ENCODE results near the gene PPP1R15B.
A peak's percentile ranks its signal among the peaks of the same experiment; 100 is the strongest.

Gene PPP1R15B

GRCh38 chr1:204411451-204412204 is at the start of gene PPP1R15B:
TSS of gene PPP1R15B (minus strand) at chr1:204411817. CDS start at chr1:204411411, 406 bp downstream.
- Histone ChIP-seq H3K9me3 (ENCODE audit: control insufficient read depth, insufficient read depth, low read length) (no peaks in the 10 kb centered on the region), H3K36me3 (ENCODE audit: insufficient read depth, low read length) (no peaks in the 10 kb centered on the region), H3K4me1 (ENCODE audit: insufficient read depth, low read length) (no peaks in the 10 kb centered on the region), H3K9ac (ENCODE audit: low read depth, low read length) (peak within 1 kb of the TSS; percentile 98)

- Histone ChIP-seq H3K4me1 (ENCODE audit: insufficient read depth, low read length) (peaks cover 7% of the 10 kb centered on the region), H3K9ac (ENCODE audit: low read depth, low read length) (no peak overlapping the region), H3K9me3 (ENCODE audit: control insufficient read depth, insufficient read depth, low read length) (no peaks in the 10 kb centered on the region), H3K36me3 (ENCODE audit: insufficient read depth, low read length) (no peaks in the 10 kb centered on the region; the same call in 1 of the 2 replicates)
These were observed 48.7 kb upstream of the PPP1R15B start for GRCh38 chr1:204460346-204460745.

GRCh38 chr1:204459706-204460105 is 48.1 kb upstream of the PPP1R15B start:
- H3K9ac ChIP-seq (ENCODE audit: low read depth, low read length) = no peak overlapping the region

GRCh38 chr1:204457666-204458065 is 46.0 kb upstream of the PPP1R15B start:
- no peaks in the 10 kb centered on the region for H3K9me3 ChIP-seq (ENCODE audit: control insufficient read depth, insufficient read depth, low read length)
- no peak overlapping the region for H3K9ac ChIP-seq (ENCODE audit: low read depth, low read length)
- no peaks in the 10 kb centered on the region for H3K36me3 ChIP-seq (ENCODE audit: insufficient read depth, low read length)
- H3K4me1 ChIP-seq (ENCODE audit: insufficient read depth, low read length) = peaks cover 23% of the 10 kb centered on the region

More at GRCh38 chr1:204459706-204460105, 48.1 kb upstream of the PPP1R15B start:
- Histone ChIP-seq H3K9me3 (ENCODE audit: control insufficient read depth, insufficient read depth, low read length) (no peaks in the 10 kb centered on the region), H3K36me3 (ENCODE audit: insufficient read depth, low read length) (no peaks in the 10 kb centered on the region; the same call in 1 of the 2 replicates), H3K4me1 (ENCODE audit: insufficient read depth, low read length) (peaks cover 10% of the 10 kb centered on the region)

GRCh38 chr1:204456826-204457442 is 45.3 kb upstream of the PPP1R15B start:
- Histone ChIP-seq H3K9me3 (ENCODE audit: control insufficient read depth, insufficient read depth, low read length) (no peaks in the 10 kb centered on the region), H3K4me1 (ENCODE audit: insufficient read depth, low read length) (peaks cover 23% of the 10 kb centered on the region), H3K36me3 (ENCODE audit: insufficient read depth, low read length) (no peaks in the 10 kb centered on the region), H3K9ac (ENCODE audit: low read depth, low read length) (no peak overlapping the region)

- H3K4me1 ChIP-seq (ENCODE audit: insufficient read depth, low read length) = peaks cover 24% of the 10 kb centered on the region
- H3K9me3 ChIP-seq (ENCODE audit: control insufficient read depth, insufficient read depth, low read length) = no peaks in the 10 kb centered on the region
- no peaks in the 10 kb centered on the region for H3K36me3 ChIP-seq (ENCODE audit: insufficient read depth, low read length)
- no peak overlapping the region for H3K9ac ChIP-seq (ENCODE audit: low read depth, low read length)
These were observed 44.2 kb upstream of the PPP1R15B start for GRCh38 chr1:204455831-204456145.

GRCh38 chr1:204455063-204455830 is 43.6 kb upstream of the PPP1R15B start:
- Histone ChIP-seq H3K4me1 (ENCODE audit: insufficient read depth, low read length) (peaks cover 29% of the 10 kb centered on the region), H3K36me3 (ENCODE audit: insufficient read depth, low read length) (no peaks in the 10 kb centered on the region), H3K9ac (ENCODE audit: low read depth, low read length) (peak overlapping the region; percentile 11; the same call in 1 of the 2 replicates), H3K9me3 (ENCODE audit: control insufficient read depth, insufficient read depth, low read length) (no peaks in the 10 kb centered on the region)

GRCh38 chr1:204454476-204454875 is 42.9 kb upstream of the PPP1R15B start:
- no peaks in the 10 kb centered on the region for H3K9me3 ChIP-seq (ENCODE audit: control insufficient read depth, insufficient read depth, low read length)
- H3K36me3 ChIP-seq (ENCODE audit: insufficient read depth, low read length) = no peaks in the 10 kb centered on the region
- peaks cover 34% of the 10 kb centered on the region for H3K4me1 ChIP-seq (ENCODE audit: insufficient read depth, low read length)
- H3K9ac ChIP-seq (ENCODE audit: low read depth, low read length) = peak overlapping the region; percentile 11; the same call in 1 of the 2 replicates

GRCh38 chr1:204453141-204453772 is 41.6 kb upstream of the PPP1R15B start:
- H3K9ac ChIP-seq (ENCODE audit: low read depth, low read length) = no peak overlapping the region
- H3K36me3 ChIP-seq (ENCODE audit: insufficient read depth, low read length) = no peaks in the 10 kb centered on the region
- H3K9me3 ChIP-seq (ENCODE audit: control insufficient read depth, insufficient read depth, low read length) = no peaks in the 10 kb centered on the region
- peaks cover 34% of the 10 kb centered on the region for H3K4me1 ChIP-seq (ENCODE audit: insufficient read depth, low read length)

- peaks cover 40% of the 10 kb centered on the region for H3K4me1 ChIP-seq (ENCODE audit: insufficient read depth, low read length)
These were observed 39.9 kb upstream of the PPP1R15B start for GRCh38 chr1:204451352-204452124.

GRCh38 chr1:204450461-204451257 is 39.0 kb upstream of the PPP1R15B start:
- Histone ChIP-seq H3K9ac (ENCODE audit: low read depth, low read length) (no peak overlapping the region), H3K4me1 (ENCODE audit: insufficient read depth, low read length) (peaks cover 37% of the 10 kb centered on the region), H3K36me3 (ENCODE audit: insufficient read depth, low read length) (no peaks in the 10 kb centered on the region), H3K9me3 (ENCODE audit: control insufficient read depth, insufficient read depth, low read length) (no peaks in the 10 kb centered on the region)

More at GRCh38 chr1:204451352-204452124, 39.9 kb upstream of the PPP1R15B start:
- Histone ChIP-seq H3K9me3 (ENCODE audit: control insufficient read depth, insufficient read depth, low read length) (no peaks in the 10 kb centered on the region), H3K9ac (ENCODE audit: low read depth, low read length) (no peak overlapping the region), H3K36me3 (ENCODE audit: insufficient read depth, low read length) (no peaks in the 10 kb centered on the region)

GRCh38 chr1:204449678-204450280 is 38.2 kb upstream of the PPP1R15B start:
- no peaks in the 10 kb centered on the region for H3K36me3 ChIP-seq (ENCODE audit: insufficient read depth, low read length)
- H3K9ac ChIP-seq (ENCODE audit: low read depth, low read length) = no peak overlapping the region
- H3K4me1 ChIP-seq (ENCODE audit: insufficient read depth, low read length) = peaks cover 31% of the 10 kb centered on the region
- no peaks in the 10 kb centered on the region for H3K9me3 ChIP-seq (ENCODE audit: control insufficient read depth, insufficient read depth, low read length)
